Stimulated activated naive B cell treated with anti-CD40 and anti-IgM and Interleukin-4, amounts not matched to agents 10 μg/mL and 1 μg/mL and 100 μg/mL, for 72 hours (primary cell): ENCODE measurements around the gene ZNF267.
"Not testable (repeated sequence)": the region's sequence is repeated elsewhere in the genome, so short reads cannot be mapped to it uniquely, and the experiment has no call there.

Source experiments
- ATAC-seq, 2 donors: fragments of 150-1000 bp; cut with Tn5 transposase; replicated peaks; 2 replicates each; pipeline ENCODE4 v1.10.0; 2021; ENCODE audit warnings: moderate library complexity in 1 of 2
- DNase-seq: peaks from one replicate; pipeline ENCODE4 v3.0.0; 2021
- H3K27ac Mint-ChIP-seq: one replicate; pipeline ENCODE4 v1.8.0; 2022; ENCODE audit warnings: mild to moderate bottlenecking, mixed read lengths
- H3K27me3 Mint-ChIP-seq, 2 donors: one replicate each; pipeline ENCODE4 v1.8.0; 2022; ENCODE audit warnings: mixed read lengths in 2 of 2
- H3K36me3 Mint-ChIP-seq, 2 donors: one replicate each; pipeline ENCODE4 v1.8.0; 2022; ENCODE audit warnings: mixed read lengths in 2 of 2, mild to moderate bottlenecking in 1 of 2
- H3K4me1 Mint-ChIP-seq, 2 donors: one replicate each; pipeline ENCODE4 v1.8.0; 2022; ENCODE audit warnings: mixed read lengths in 2 of 2, mild to moderate bottlenecking in 1 of 2
- H3K4me3 Mint-ChIP-seq, 2 donors: one replicate each; pipeline ENCODE4 v1.8.0; 2022; ENCODE audit warnings: mild to moderate bottlenecking in 2 of 2, mixed read lengths in 2 of 2, moderate library complexity in 1 of 2
- H3K9me3 Mint-ChIP-seq, 2 donors: one replicate each; pipeline ENCODE4 v1.8.0; 2022; ENCODE audit warnings: mixed read lengths in 2 of 2, mild to moderate bottlenecking in 1 of 2

ZNF267 gene

DNA sequence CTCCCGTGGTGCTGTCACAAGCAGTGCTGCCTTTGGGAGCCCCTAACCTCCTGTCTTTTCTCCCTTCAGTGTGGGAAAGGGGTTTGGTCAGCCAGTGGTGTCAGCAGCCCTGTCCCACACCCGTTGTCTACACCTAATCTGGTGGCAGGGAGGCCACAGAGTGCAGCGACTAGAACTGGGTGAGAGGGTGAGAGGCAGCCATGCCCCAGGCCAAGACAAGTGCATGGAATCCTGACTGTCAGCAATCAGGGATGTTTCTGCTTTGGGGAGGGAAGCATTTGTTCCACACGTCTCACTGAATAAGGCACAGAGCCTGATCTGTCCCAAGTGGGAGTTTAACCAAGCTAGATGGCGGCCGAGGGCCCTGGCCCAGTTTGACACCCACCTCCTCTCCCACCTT is 1.4 kb upstream of the ZNF267 start:
- Mint-ChIP-seq H3K9me3 (peaks cover 0 to 2% of the 10 kb centered on the region in 2 donors), H3K27me3 (no peaks in the 10 kb centered on the region), H3K36me3 (peaks cover 20 to 21% of the 10 kb centered on the region in 2 donors), H3K4me1 (peaks cover 38 to 64% of the 10 kb centered on the region in 2 donors), H3K27ac (peak overlapping the region; percentile 67), H3K4me3 (no peak overlapping the region)
- no peak for DNase-seq
- ATAC-seq, result no peak

DNA sequence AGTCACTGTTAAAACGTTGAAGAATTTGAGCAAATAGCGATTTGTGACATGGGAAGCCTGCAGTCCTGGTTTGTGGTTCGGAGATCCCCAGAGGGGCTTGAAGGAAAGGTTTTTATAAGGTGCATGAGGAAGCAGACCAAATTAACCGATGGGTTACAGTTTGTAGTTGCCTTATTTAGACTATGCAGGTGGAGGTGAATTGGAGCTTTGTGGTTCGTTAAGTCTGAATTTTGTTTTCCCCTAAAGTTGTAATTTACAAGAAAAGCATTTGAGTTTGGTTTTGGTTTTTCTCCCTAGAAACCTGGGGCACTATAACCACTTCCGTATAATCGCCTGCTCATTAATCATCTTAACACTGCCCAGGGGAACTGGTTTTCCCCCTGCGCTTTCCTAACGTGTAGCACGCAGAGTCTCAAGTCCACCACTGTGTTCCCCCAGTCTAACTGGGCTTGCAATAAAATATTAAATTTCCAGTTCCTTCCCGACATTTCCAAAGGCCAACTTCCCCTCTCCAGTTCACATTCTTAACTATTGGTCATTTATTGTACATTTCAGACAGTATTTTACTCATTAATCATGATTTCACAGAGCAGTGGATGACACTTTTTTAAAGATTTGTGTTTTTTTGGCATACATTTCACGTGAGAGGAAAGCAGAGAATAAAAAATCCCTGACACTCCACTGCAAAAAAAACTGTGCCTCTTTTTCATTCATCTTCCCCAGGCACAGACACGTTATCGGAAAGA is 932 bp downstream of the ZNF267 start:
- Mint-ChIP-seq H3K36me3 (peaks cover 39 to 43% of the 10 kb centered on the region in 2 donors), H3K9me3 (peaks cover 0 to 2% of the 10 kb centered on the region in 2 donors), H3K4me3 (peak overlapping the region; percentile 95 to 99), H3K27me3 (no peaks in the 10 kb centered on the region), H3K27ac (peak overlapping the region; percentile 100), H3K4me1 (peaks cover 44 to 75% of the 10 kb centered on the region in 2 donors)
- DNase-seq (peak; percentile 79), ATAC-seq (peak; percentile 69 to 72)

DNA sequence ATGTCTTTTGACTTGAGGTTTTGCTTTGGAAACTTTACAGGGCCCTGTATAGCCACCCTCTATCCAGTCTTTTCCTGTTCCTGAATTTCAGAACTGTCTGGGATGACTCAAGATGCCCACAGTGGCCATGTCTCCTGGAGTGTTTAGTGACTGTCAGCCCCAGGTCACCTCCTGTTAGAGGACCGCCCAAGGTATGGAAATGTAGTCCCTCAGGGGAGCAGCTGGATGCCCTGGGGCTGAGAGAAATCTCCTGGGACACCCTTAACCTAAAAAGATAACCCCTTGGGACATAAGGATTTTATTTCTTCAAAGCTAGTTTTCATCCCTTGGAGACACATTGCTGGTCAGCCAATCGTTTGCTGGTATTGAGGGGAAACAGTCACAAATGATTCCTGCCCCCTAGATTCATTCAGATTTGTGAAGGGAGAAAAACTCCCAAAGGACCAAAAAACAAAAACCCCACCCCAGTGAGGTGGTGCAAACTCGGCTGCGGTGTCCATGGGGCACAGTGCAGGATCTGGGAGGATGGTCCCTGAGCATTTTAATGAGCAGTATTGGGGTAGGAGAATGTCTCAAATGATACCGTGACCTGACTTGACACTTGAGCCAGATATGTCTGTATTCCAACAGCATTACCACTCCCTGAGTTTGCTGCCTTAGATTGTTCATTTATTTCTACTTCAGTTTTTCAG is 1.7 kb downstream of the ZNF267 start:
- H3K9me3 Mint-ChIP-seq, result peaks cover 0 to 2% of the 10 kb centered on the region in 2 donors
- H3K27me3 Mint-ChIP-seq, result no peaks in the 10 kb centered on the region
- H3K27ac Mint-ChIP-seq, result peak overlapping the region; percentile 100
- ATAC-seq (peak; percentile 39 to 48), DNase-seq (peak; percentile 71)
- peaks cover 46 to 50% of the 10 kb centered on the region in 2 donors for H3K36me3 Mint-ChIP-seq
- H3K4me1 Mint-ChIP-seq, result peaks cover 44 to 77% of the 10 kb centered on the region in 2 donors
- peak overlapping the region; percentile 95 to 99 for H3K4me3 Mint-ChIP-seq

DNA sequence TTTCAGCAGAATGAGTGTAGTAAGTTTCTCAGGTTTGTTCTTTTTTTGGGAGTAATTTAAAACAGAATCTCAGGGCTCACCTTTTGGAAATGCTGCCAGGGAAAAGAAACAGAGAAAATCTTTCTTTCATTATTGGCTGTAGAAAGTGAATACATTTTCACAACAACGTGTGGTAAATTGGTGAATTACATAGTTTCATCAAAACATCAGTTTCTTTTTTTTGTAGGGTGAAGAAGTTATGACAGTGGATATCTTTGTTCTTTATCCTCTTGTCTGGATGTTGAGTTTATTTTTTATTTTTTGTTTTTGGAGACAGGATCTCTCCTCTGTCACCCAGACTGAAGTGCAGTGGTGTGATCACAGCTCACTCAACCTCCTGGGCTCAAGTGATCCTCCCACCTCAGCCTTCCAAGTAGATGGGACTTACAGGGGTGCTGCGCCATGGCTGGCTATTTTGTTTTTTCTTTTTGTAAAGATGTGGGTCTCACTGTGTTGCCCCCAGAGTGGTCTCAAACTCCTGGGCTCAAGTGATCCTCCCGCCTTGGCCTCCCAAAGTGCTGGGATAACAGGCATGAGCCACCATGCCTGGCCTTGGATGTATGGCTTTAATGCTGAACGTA is 2.4 kb downstream of the ZNF267 start:
- Mint-ChIP-seq H3K27me3 (no peaks in the 10 kb centered on the region), H3K4me1 (peaks cover 40 to 75% of the 10 kb centered on the region in 2 donors), H3K9me3 (peaks cover 0 to 2% of the 10 kb centered on the region in 2 donors), H3K36me3 (peaks cover 51 to 55% of the 10 kb centered on the region in 2 donors), H3K4me3 (peak overlapping the region; percentile 95 to 99), H3K27ac (peak overlapping the region; percentile 100)
- DNase-seq (no peak), ATAC-seq (no peak)

DNA sequence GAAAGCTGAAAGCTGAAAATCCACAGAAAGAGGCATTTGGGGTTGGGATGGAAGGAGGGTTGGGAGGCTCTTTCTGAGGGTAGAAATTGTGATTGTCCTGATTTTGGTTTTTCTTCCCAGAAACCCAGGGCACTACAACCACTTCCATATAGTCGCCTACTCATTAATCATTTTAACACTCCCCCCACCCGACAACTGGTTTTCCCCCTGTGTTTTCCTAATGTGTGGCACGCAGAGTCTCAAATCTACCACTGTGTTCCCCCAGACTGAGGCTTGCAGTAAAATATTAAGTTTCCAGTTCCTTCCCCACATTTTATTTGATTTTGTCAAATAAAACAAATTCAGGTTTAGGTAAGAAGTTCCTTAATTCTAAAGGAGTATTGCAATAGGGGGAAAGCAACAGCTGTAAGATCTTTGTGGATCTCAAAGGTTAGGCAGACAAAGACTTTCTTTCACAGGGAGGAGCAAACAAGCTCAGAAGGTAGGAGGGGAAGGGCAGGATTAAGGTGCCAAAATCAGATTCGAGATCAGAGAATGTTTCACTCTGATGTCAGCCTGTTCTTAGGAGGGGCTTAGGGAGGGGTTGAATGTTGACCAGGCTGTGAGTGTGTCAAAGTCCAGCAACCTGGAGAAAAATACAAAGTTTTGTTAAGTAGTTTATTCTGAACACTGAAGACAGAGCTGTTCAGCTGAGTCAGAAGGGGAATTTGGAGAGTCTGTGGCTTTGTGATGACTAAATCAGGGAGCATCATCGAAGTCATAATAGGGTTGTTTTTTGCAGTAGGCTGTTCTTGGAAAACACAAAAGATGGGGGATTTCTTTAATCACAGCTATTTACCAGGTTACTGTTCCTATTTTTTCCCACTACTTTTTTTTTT is 3.6 kb downstream of the ZNF267 start:
- H3K27me3 Mint-ChIP-seq, result no peaks in the 10 kb centered on the region
- peaks cover 36 to 80% of the 10 kb centered on the region in 2 donors for H3K4me1 Mint-ChIP-seq
- DNase-seq (peak; percentile 71), ATAC-seq (peak; percentile 58 to 66)
- peaks cover 0 to 2% of the 10 kb centered on the region in 2 donors for H3K9me3 Mint-ChIP-seq
- H3K4me3 Mint-ChIP-seq, result peak overlapping the region; percentile 95 to 99
- peak overlapping the region; percentile 100 for H3K27ac Mint-ChIP-seq
- peaks cover 56 to 61% of the 10 kb centered on the region in 2 donors for H3K36me3 Mint-ChIP-seq

DNA sequence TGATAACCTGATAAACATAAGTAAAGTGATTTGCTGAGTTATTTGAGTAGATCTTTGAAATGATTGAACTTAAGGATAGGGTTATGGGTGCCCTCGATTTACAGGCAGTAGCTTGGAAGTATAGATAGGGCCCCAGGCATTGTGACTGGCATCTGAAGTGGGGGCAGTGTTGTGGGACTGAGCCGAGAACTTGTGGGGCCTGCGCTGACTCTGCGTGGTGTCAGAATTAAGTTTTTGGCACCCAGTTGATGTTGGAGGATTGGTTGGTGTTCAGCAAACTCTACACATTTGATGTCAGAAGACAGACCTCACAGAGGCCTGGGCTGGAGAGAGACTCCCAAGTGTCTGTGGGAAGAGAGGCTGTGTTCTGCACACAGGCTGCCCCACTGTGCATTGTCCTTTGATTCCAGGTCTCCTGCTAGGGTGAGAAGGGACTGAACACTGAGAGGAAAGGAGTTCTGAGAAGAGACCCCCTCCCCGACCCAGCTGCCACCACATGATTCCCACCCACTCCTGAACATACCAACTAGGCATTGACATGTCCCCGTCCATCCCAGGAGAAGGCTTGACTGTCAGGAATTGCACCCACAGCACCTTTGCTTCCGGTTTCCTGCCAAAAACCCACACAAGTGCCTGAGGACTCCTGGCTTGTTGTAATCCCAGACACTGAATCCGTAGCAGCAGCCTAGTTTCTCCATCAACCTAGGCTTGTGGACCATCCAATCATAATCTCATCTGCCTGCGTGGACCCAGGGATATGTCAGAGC is 4.5 kb downstream of the ZNF267 start:
- H3K36me3 Mint-ChIP-seq, result peaks cover 58 to 62% of the 10 kb centered on the region in 2 donors
- H3K27me3 Mint-ChIP-seq, result no peaks in the 10 kb centered on the region
- H3K27ac Mint-ChIP-seq, result peak overlapping the region; percentile 100
- H3K4me1 Mint-ChIP-seq, result peaks cover 30 to 78% of the 10 kb centered on the region in 2 donors
- ATAC-seq (no peak), DNase-seq (no peak)
- peaks cover 0 to 2% of the 10 kb centered on the region in 2 donors for H3K9me3 Mint-ChIP-seq
- H3K4me3 Mint-ChIP-seq, result peak overlapping the region; percentile 95 to 99

DNA sequence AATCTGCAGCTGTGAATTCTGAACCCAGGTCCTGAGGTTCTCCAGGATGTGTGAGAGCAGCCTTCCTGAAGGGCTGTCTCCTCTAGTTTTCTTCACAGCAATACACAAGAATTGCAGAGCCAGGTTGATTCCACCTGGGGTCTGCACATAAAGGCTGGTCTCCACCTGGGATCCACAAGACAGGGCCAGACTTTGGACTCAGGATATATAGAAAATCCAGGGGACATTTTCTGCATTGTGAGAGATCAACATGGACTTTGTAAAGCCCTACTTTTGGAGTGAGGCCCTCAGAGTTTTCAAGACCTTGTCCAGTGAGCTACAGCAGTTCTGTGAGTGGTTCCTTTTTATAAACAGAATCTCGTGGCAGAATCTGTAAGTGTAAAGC is 6.3 kb downstream of the ZNF267 start:
- peaks cover 28 to 73% of the 10 kb centered on the region in 2 donors for H3K4me1 Mint-ChIP-seq
- H3K36me3 Mint-ChIP-seq, result peaks cover 54 to 65% of the 10 kb centered on the region in 2 donors

DNA sequence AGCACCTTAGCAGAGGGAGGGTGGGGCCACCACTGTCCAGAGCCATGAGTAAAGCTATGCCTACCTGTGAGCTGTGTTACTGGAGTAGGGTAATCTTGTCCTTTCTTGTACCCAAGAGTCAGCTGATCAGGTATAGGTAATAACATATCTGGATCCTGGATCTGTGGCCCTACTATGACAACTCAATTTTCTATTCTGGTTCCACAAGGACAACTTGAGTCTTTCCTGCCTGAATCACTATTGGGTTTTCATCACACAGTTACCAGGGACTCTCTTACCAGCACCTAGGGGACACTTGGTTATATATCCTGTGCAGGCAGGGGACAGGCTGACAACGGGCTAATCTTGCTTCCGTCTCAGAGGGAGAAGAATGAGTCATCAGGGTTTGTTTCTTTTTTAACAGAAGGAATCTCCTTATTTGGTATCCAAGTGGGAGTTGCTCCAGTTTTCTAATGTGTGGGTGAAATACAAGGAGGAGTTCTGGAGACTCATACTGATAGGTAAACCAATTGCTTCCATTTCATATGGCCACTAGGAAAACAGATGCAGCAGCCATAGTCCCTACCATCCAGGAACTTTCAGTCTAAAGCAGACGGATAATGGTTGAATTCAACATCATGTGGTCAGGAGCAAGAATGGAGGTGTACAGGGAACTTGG is 6.8 kb downstream of the ZNF267 start:
- Mint-ChIP-seq H3K4me1 (peaks cover 31 to 73% of the 10 kb centered on the region in 2 donors), H3K9me3 (peaks cover 0 to 2% of the 10 kb centered on the region in 2 donors), H3K27ac (peak overlapping the region; percentile 74), H3K27me3 (no peaks in the 10 kb centered on the region), H3K36me3 (peaks cover 54 to 65% of the 10 kb centered on the region in 2 donors), H3K4me3 (peak overlapping the region; percentile 56 to 73)
- ATAC-seq (peak; percentile 58 to 60), DNase-seq (no peak)

More for the DNA sequence above, 6.3 kb downstream of the ZNF267 start:
- H3K4me3 Mint-ChIP-seq, result peak overlapping the region; percentile 56 to 73
- DNase-seq (no peak), ATAC-seq (no peak)
- no peaks in the 10 kb centered on the region for H3K27me3 Mint-ChIP-seq
- H3K9me3 Mint-ChIP-seq, result peaks cover 0 to 2% of the 10 kb centered on the region in 2 donors
- peak overlapping the region; percentile 67 for H3K27ac Mint-ChIP-seq

DNA sequence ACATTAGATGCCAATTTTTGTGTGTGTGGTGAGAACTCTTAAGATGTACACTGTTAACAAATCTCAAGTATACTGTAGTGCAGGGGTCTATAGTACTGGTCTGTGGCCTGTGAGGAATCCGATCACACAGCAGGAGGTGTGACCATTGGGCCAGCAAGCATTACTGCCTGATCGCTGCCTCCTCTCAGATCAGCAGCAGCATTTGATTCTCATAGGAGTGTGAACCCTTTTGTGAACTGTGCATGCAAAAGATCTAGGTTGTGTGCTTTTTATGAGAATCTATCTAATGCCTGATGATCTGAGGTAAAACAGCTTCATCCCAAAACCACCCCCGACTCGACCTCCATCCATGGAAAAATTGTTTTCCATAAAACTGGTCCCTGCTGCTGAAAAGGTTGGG is 12.6 kb downstream of the ZNF267 start:
- Mint-ChIP-seq H3K9me3 (peaks cover 2 to 10% of the 10 kb centered on the region in 2 donors), H3K36me3 (peaks cover 49 to 70% of the 10 kb centered on the region in 2 donors), H3K4me3 (no peak overlapping the region), H3K27me3 (no peaks in the 10 kb centered on the region), H3K4me1 (peaks cover 22 to 56% of the 10 kb centered on the region in 2 donors), H3K27ac (no peak overlapping the region)
- ATAC-seq, result no peak
- DNase-seq, result no peak

DNA sequence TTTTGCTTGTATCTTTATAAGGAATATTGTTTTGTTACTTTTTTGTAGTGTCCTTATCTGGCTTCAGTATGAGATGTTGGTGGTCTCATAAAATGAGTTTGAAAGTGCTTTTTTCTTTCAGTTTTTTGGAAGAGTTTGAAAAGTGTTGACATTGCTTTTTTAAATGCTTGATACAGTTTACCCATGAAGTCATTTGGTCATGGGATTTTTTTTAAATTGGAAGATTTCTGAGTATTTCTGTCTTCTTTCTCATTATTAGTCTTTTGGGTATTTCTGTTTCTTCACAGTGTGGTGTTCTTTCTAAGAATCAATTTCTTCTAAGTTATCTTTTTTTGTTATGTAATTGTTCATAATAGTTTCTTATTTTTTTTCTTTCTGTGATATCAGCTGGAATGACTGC is 15.1 kb downstream of the ZNF267 start:
- H3K27me3 Mint-ChIP-seq, result no peaks in the 10 kb centered on the region
- H3K36me3 Mint-ChIP-seq, result peaks cover 67 to 87% of the 10 kb centered on the region in 2 donors
- H3K4me1 Mint-ChIP-seq, result peaks cover 32 to 65% of the 10 kb centered on the region in 2 donors
- peak overlapping the region in 1 of 2 donors; percentile 14 for H3K4me3 Mint-ChIP-seq
- H3K9me3 Mint-ChIP-seq, result peaks cover 11 to 20% of the 10 kb centered on the region in 2 donors
- H3K27ac Mint-ChIP-seq, result no peak overlapping the region
- ATAC-seq (no peak), DNase-seq (no peak)

DNA sequence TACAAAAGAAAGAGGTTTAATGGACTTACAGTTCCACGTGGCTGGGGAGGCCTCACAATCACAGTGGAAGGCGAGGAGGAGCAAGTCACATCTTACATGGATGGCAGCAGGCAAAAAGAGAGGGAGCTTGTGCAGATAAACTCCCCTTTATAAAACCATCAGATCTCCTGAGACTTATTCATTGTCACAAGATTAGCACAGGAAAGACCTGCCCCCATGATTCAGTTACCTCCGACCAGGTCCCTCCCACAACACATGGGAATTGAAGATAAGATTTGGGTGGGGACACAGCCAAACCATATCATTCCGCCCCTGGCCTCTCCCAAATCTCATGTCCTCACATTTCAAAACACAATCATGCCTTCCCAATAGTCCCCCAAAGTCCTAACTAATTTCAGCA is 18.5 kb downstream of the ZNF267 start:
- not testable (repeated sequence) for ATAC-seq, H3K4me3 Mint-ChIP-seq, DNase-seq, H3K27me3 Mint-ChIP-seq
- peaks cover 90 to 98% of the 10 kb centered on the region in 2 donors for H3K36me3 Mint-ChIP-seq
- peaks cover 17 to 27% of the 10 kb centered on the region in 2 donors for H3K9me3 Mint-ChIP-seq
- H3K4me1 Mint-ChIP-seq, result peaks cover 40 to 60% of the 10 kb centered on the region in 2 donors
- peak overlapping the region; percentile 47 for H3K27ac Mint-ChIP-seq

DNA sequence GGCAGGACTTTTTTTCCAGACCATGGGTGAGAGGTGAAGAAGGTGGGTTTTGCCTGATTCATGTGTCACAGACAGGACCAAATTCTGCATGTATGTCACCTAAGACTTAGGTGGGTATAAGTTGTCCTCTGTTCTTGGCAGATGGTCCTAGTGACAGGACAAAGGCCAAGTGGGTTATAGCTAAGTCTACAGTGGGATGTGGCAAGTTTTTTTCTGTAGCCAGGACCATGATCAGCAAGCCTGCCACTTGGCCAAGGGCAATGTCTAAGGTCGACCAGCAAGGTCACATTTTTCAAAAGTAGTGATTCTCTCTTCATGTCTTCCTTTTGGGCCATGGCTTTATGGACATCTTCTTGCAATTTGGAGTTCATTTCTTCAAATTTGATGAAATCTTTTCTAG is 20.2 kb downstream of the ZNF267 start:
- peaks cover 38 to 55% of the 10 kb centered on the region in 2 donors for H3K4me1 Mint-ChIP-seq
- DNase-seq (no peak), ATAC-seq (no peak)
- H3K36me3 Mint-ChIP-seq, result peaks cover 90 to 98% of the 10 kb centered on the region in 2 donors
- H3K9me3 Mint-ChIP-seq, result peaks cover 21 to 32% of the 10 kb centered on the region in 2 donors
- no peaks in the 10 kb centered on the region for H3K27me3 Mint-ChIP-seq
- H3K27ac Mint-ChIP-seq, result peak overlapping the region; percentile 47
- H3K4me3 Mint-ChIP-seq, result no peak overlapping the region
